Stomach (tissue), 9 donors: ENCODE data around the gene AGPAT4. TPM values are rescaled to one million over a fixed set of nuclear protein-coding genes. Genes with fewer than 3 reads are reported as not detected.

Source experiments
- DNase-seq, 2 donors: peaks; one replicate each; pipeline versions ENCODE4 v3.0.0 to v3.0.0-alpha.2; 2013 to 2019
- H3K27ac ChIP-seq, 5 donors: fragments of 200-600 bp in 4 of 5; sonication (generic) in 4 of 5; one replicate each; pipeline ENCODE4 v1.5.1; 2013 to 2019; ENCODE audit warnings: mild to moderate bottlenecking in 1 of 5, moderate library complexity in 1 of 5
- H3K27me3 ChIP-seq, 3 donors: fragments of 200-600 bp; sonication (generic); one replicate each; pipeline ENCODE4 v1.5.1; 2017 to 2019; ENCODE audit warnings: mixed run types in 1 of 3
- H3K36me3 ChIP-seq, 4 donors: fragments of 200-600 bp; sonication (generic); 1 replicate in 3 of 4; 2 replicates in 1 of 4; pipeline ENCODE4 v1.5.1; 2016 to 2019
- H3K4me1 ChIP-seq, 4 donors: fragments of 200-600 bp; sonication (generic); one replicate each; pipeline ENCODE4 v1.5.1; 2016 to 2019
- H3K4me3 ChIP-seq, 4 donors: fragments of 200-600 bp; sonication (generic) in 3 of 4; one replicate each; pipeline ENCODE4 v1.5.1; 2016 to 2019; ENCODE audit warnings: mild to moderate bottlenecking in 1 of 4
- H3K9me3 ChIP-seq, 4 donors: fragments of 200-600 bp; sonication (generic); one replicate each; pipeline ENCODE4 v1.5.1; 2016 to 2019
- EP300 ChIP-seq: sonication (generic); formaldehyde crosslinking; IDR thresholded peaks from one replicate; pipeline ENCODE4 v1.6.1; 2017; ENCODE audit warnings: antibody characterized with exemption
- POLR2A ChIP-seq, 4 donors: fragments of 450-650 bp; IDR thresholded peaks; one replicate each; pipeline ENCODE4 v1.6.1; 2016; ENCODE audit warnings: antibody characterized with exemption in 4 of 4, control low read depth in 2 of 4, mild to moderate bottlenecking in 1 of 4, moderate library complexity in 1 of 4
- POLR2AphosphoS5 ChIP-seq, 3 donors: sonication (generic); formaldehyde crosslinking; IDR thresholded peaks; one replicate each; pipeline ENCODE4 v1.6.1; 2016; ENCODE audit warnings: antibody characterized with exemption in 3 of 3
- WGBS, 5 donors: extraction: QIAGEN DNeasy Blood & Tissue Kit in 3 of 5; methylation state at CpG; one replicate each; pipeline versions ENCODE4 v1.1.5 to v1.1.7; 2013 to 2018; 5-methylcytosine and 5-hydroxymethylcytosine counted together
- intact Hi-C: fragments of 100-400 bp; cut with DNase I; formaldehyde crosslinking; loops from one replicate; pipeline ENCODE4 v1.15.1; 2023; ENCODE audit warnings: low total_unique reads
- polyA plus RNA-seq, 3 donors: library from polyadenylated mRNA; stranded (reverse); fragments of 200-250 nt; gene quantifications; one replicate each; pipeline ENCODE4 v1.2.3, GENCODE V29; 2013
- total RNA-seq, 5 donors: library from RNA; depleted of rRNA; stranded (reverse); fragments of >200 nt; gene quantifications; one replicate each; pipeline versions ENCODE4 v1.1.0 to v1.2.3, GENCODE V29; 2014 to 2016
- TF ChIP-seq, protein P1 (sequence below), 7 experiments: fragments of 450-650 bp in 4 of 7; fragments of 200-600 bp in 3 of 7; sonication (generic) in 3 of 7; IDR thresholded peaks; one replicate each; pipeline ENCODE4 v1.5.1; 2016 to 2019; ENCODE audit warnings: antibody characterized with exemption in 7 of 7, control low read depth in 2 of 7, mild to moderate bottlenecking in 1 of 7
- donor health status: healthy with polysubstance abuse.
- donor health status: Bipolar disorder and iron deficiency.
- donor health status: healthy.

The AGPAT4 gene
- total and polyA plus RNA-seq, 8 donors, result 0.46 to 15.8 (median 1.0) TPM

DNA sequence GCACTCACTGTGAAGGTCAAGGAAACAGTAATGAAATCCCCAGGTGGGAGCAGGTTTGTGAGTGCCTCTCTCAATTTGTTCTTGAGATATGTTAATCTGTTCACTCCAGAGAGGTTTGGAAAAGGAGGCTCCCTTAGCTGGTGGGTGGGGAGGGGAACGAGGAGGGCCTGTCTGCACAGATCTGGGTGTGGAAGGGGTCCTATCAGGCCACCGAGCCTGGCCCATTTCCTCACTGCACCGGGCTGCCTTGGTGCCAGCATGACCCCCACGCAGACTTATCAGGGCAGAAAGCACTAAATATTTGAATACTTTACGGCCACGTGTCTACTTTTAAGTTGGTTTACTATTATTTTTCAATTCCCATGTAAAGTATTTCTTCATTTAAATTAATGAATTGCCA, 8.3 kb downstream of the AGPAT4 start:
- DNase-seq, result no peak

DNA sequence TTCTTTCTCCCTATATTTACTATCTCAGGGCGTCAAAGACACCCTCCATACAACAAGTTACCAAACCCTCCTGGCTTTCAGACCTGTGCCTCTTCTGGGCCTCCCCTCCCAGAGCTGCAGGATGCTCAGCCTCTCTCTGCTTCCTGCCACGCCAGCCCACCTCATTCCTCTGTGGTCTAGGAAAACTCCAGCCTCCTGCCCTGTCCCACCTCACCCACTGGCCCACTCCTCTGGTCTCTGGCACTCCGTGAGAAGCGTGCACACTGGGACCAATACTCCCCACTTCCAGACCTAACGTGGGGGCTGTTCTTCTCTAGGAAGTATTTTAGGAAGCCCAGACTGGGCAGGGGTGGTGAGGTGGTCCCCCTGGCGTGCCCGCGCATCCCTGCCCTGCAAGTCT, 9.7 kb downstream of the AGPAT4 start:
- Histone ChIP-seq H3K9me3 (no peaks in the 10 kb centered on the region), H3K36me3 (peaks cover 0 to 5% (median 0%) of the 10 kb centered on the region in 4 donors), H3K4me1 (no peaks in the 10 kb centered on the region), H3K27me3 (no peaks in the 10 kb centered on the region), H3K27ac (no peak overlapping the region), H3K4me3 (no peak overlapping the region)
- WGBS, 5 donors, result 88 to 95% (median 94%) methylated on average over 8 of the region's 8 CpGs
- TF ChIP-seq EP300, result no peak
- intact Hi-C loops, result no loop called here
- no peak for DNase-seq

More for the DNA sequence above, 8.3 kb downstream of the AGPAT4 start:
- H3K9me3 ChIP-seq, result no peaks in the 10 kb centered on the region
- H3K4me1 ChIP-seq, result no peaks in the 10 kb centered on the region
- no peak overlapping the region for H3K27ac ChIP-seq
- TF ChIP-seq, protein P1, sequence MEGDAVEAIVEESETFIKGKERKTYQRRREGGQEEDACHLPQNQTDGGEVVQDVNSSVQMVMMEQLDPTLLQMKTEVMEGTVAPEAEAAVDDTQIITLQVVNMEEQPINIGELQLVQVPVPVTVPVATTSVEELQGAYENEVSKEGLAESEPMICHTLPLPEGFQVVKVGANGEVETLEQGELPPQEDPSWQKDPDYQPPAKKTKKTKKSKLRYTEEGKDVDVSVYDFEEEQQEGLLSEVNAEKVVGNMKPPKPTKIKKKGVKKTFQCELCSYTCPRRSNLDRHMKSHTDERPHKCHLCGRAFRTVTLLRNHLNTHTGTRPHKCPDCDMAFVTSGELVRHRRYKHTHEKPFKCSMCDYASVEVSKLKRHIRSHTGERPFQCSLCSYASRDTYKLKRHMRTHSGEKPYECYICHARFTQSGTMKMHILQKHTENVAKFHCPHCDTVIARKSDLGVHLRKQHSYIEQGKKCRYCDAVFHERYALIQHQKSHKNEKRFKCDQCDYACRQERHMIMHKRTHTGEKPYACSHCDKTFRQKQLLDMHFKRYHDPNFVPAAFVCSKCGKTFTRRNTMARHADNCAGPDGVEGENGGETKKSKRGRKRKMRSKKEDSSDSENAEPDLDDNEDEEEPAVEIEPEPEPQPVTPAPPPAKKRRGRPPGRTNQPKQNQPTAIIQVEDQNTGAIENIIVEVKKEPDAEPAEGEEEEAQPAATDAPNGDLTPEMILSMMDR (IDR thresholded peaks at IDR 0.05), result no peak
- TF ChIP-seq EP300, result no peak
- TF ChIP-seq POLR2AphosphoS5 (IDR thresholded peaks at IDR 0.05), result no peak
- TF ChIP-seq POLR2A (IDR thresholded peaks at IDR 0.05), result no peak
- intact Hi-C loops, result no loop called here
- peaks cover 0 to 5% (median 0%) of the 10 kb centered on the region in 4 donors for H3K36me3 ChIP-seq
- 76 to 90% (median 84%) methylated on average over 6 of the region's 6 CpGs for WGBS, 5 donors
- H3K27me3 ChIP-seq, result no peaks in the 10 kb centered on the region
- H3K4me3 ChIP-seq, result no peak overlapping the region

DNA sequence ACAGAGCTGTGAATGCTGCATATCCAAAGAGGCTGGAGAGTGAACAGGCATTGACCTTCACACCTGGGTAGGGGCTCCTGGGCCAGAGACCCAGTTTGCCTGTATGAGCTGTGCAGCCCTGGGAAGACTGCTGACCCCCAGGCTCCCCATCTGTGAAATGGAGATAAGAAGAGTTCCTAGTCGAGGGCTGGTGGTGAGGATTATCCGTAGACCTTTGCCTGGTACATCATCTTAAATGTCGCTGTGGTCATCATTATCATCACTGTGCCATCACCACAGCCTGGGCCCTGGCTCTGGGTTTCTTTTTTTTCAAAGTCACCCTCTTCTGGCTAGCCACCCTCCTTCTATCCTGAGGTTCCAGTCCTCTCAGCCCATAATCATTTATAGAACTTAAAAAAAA, 12.0 kb downstream of the AGPAT4 start:
- no peak overlapping the region for H3K27ac ChIP-seq
- no peaks in the 10 kb centered on the region for H3K27me3 ChIP-seq
- intact Hi-C loops, result no loop called here
- H3K4me3 ChIP-seq, result no peak overlapping the region
- H3K36me3 ChIP-seq, result peaks cover 0 to 5% (median 0%) of the 10 kb centered on the region in 4 donors
- no peaks in the 10 kb centered on the region for H3K4me1 ChIP-seq
- 91 to 96% (median 91%) methylated on average over 3 of the region's 3 CpGs for WGBS, 5 donors
- DNase-seq, result no peak
- no peaks in the 10 kb centered on the region for H3K9me3 ChIP-seq
- no peak for TF ChIP-seq EP300

DNA sequence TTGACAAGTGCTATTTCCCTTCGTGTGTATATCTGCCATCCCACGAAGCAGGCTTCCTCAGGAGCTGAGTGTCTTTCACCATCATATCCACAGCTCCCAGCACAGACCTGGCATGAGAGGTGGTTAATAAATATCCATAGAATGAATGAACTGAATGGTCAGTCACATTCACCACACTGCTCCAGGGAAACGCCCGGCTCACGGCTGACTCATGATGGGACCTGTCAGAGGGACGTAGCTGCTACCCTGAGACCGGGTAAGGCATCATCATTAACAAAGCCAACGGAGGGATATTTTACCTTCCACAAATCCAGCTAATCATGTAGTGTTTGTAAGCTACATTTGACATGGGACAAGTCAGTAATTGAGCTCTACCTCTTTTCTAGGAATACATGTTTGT, 12.5 kb downstream of the AGPAT4 start:
- intact Hi-C loops, result no loop called here
- no peak for DNase-seq
- whole genome bisulfite sequencing, 5 donors, result 75 to 82% (median 79%) methylated on average over 8 of the region's 8 CpGs

DNA sequence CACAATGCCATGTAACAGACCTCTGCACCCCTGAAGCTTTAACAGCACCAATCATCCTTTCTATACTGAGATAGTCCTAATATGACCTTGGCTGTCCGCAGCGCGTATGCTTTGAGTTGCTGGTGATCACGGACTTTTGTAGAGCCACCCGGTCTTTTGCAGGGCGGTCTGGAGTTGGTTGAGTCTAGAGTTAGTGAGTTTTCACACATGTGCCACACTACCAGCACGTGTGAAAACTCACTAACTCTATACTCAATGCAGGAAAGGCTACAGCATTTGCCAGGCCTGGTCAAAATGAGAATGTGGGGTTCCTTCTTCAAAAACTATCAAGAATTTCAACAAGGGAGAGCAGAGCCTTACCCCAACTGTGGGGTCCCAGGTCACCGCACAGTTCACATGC, 14.6 kb downstream of the AGPAT4 start:
- intact Hi-C loops, result no loop called here
- Histone ChIP-seq H3K27ac (no peak overlapping the region), H3K4me1 (peaks cover 3 to 10% (median 6%) of the 10 kb centered on the region in 4 donors), H3K4me3 (no peak overlapping the region), H3K27me3 (no peaks in the 10 kb centered on the region), H3K9me3 (no peaks in the 10 kb centered on the region), H3K36me3 (no peaks in the 10 kb centered on the region)
- DNase-seq, result no peak
- TF ChIP-seq POLR2A (IDR thresholded peaks at IDR 0.05) (no peak), POLR2AphosphoS5 (IDR thresholded peaks at IDR 0.05) (no peak), EP300 (no peak)
- TF ChIP-seq, protein P1 (IDR thresholded peaks at IDR 0.05), result no peak
- WGBS, 5 donors, result 92 to 98% (median 97%) methylated on average over 8 of the region's 8 CpGs

More for the DNA sequence above, 12.5 kb downstream of the AGPAT4 start:
- Histone ChIP-seq H3K4me3 (no peak overlapping the region), H3K9me3 (no peaks in the 10 kb centered on the region), H3K27ac (no peak overlapping the region), H3K36me3 (peaks cover 0 to under 1% (median 0%) of the 10 kb centered on the region in 4 donors), H3K27me3 (no peaks in the 10 kb centered on the region), H3K4me1 (no peaks in the 10 kb centered on the region)
- TF ChIP-seq POLR2A (IDR thresholded peaks at IDR 0.05) (no peak), POLR2AphosphoS5 (IDR thresholded peaks at IDR 0.05) (no peak), EP300 (no peak)
- TF ChIP-seq, protein P1 (IDR thresholded peaks at IDR 0.05), result no peak
